ENCODE results near the gene TTLL3. TPM values are rescaled to one million over a fixed set of nuclear protein-coding genes. Genes with fewer than 3 reads are reported as not detected.
A peak's percentile ranks its signal among the peaks of the same experiment; 100 is the strongest.

The TTLL3 gene
- polyA plus RNA-seq, 1 of the 3 experiments (the other 2 are of a cell fraction) = 41.6 TPM

- ChIA-PET POLR2A (no interaction called here), CTCF (no interaction called here)
- Histone ChIP-seq H3K36me3 (replicated peaks in 1 of 2; ENCODE audit: control insufficient read depth in 1 of 2, insufficient read depth in 2 of 2, low read length in 1 of 2) (no peaks in the 10 kb centered on the region), H3K9ac (no peak overlapping the region), H3K79me2 (ENCODE audit: insufficient read depth) (no peaks in the 10 kb centered on the region), H3K27ac (ENCODE audit: low read depth in 2 of 2, low read length in 1 of 2) (no peak overlapping the region), H3K4me3 (ENCODE audit: low read depth in 2 of 2, low read length in 1 of 2) (no peak overlapping the region), H4K20me1 (ENCODE audit: insufficient read depth) (no peaks in the 10 kb centered on the region), H3K4me2 (no peak overlapping the region), H3K9me2 (no peaks in the 10 kb centered on the region), H3K4me1 (ENCODE audit: control insufficient read depth in 1 of 2, insufficient read depth in 2 of 2, low read depth in 1 of 2, low read length in 1 of 2) (peaks cover 5 to 7% of the 10 kb centered on the region in 2 experiments; a peak in 2 of 4 replicates), H3K27me3 (ENCODE audit: insufficient read depth) (no peaks in the 10 kb centered on the region), H3F3A (replicated peaks; ENCODE audit: insufficient read depth) (no peaks in the 10 kb centered on the region), H2AFZ (ENCODE audit: low read depth) (no peak overlapping the region), H3K9me3 (no peaks in the 10 kb centered on the region)
- peak; percentile 53 for DNase-seq
- TF ChIP-seq NRF1 (IDR thresholded peaks at IDR 0.05; ENCODE audit: low read depth, low read length) = no peak
- TF ChIP-seq GATA2 (CRISPR knock-in tag; IDR thresholded peaks at IDR 0.05) = no peak
- TF ChIP-seq GABPA (IDR thresholded peaks at IDR 0.05; ENCODE audit: low read depth) = no peak
- TF ChIP-seq FOXJ3 (CRISPR knock-in tag; IDR thresholded peaks at IDR 0.05) = no peak
- TF ChIP-seq MXI1 (IDR thresholded peaks at IDR 0.05; ENCODE audit: low read depth, low read length) = no peak
- TF ChIP-seq SMC3 (IDR thresholded peaks at IDR 0.05; ENCODE audit: low read depth, low read length) = no peak
- no peak for TF ChIP-seq USF1 (IDR thresholded peaks at IDR 0.05; ENCODE audit: borderline replicate concordance, low read depth)
- TF ChIP-seq TAF1 (IDR thresholded peaks at IDR 0.05; ENCODE audit: borderline replicate concordance, low read depth, low read length) = no peak
- TF ChIP-seq FOXM1 (IDR thresholded peaks at IDR 0.05; ENCODE audit: low read depth) = no peak
- TF ChIP-seq ELF1 (IDR thresholded peaks at IDR 0.05) = no peak
- TF ChIP-seq CHD2 (IDR thresholded peaks at IDR 0.05; ENCODE audit: low read length, partially characterized antibody) = no peak
- TF ChIP-seq, protein P1, sequence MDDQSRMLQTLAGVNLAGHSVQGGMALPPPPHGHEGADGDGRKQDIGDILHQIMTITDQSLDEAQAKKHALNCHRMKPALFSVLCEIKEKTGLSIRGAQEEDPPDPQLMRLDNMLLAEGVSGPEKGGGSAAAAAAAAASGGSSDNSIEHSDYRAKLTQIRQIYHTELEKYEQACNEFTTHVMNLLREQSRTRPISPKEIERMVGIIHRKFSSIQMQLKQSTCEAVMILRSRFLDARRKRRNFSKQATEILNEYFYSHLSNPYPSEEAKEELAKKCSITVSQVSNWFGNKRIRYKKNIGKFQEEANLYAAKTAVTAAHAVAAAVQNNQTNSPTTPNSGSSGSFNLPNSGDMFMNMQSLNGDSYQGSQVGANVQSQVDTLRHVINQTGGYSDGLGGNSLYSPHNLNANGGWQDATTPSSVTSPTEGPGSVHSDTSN (IDR thresholded peaks at IDR 0.05) = no peak
- TF ChIP-seq FOSL2 (IDR thresholded peaks at IDR 0.05; ENCODE audit: borderline replicate concordance, low read depth) = no peak
- WGBS (ENCODE audit: low lambda C conversion rate) = 81% methylated on average over 7 of the region's 45 CpGs
Measured at GRCh38 chr3:9862391-9863057, 52.5 kb downstream of the TTLL3 start.

GRCh38 chr3:9863058-9863772 is 53.2 kb downstream of the TTLL3 start:
- no peak overlapping the region for H3K27ac ChIP-seq (ENCODE audit: low read depth in 2 of 2, low read length in 1 of 2)
- no peaks in the 10 kb centered on the region for H3K9me2 ChIP-seq
- POLR2A ChIA-PET = no interaction called here
- H2AFZ ChIP-seq (ENCODE audit: low read depth) = no peak overlapping the region
- H3K79me2 ChIP-seq (ENCODE audit: insufficient read depth) = no peaks in the 10 kb centered on the region
- no peak for TF ChIP-seq FOXJ3 (CRISPR knock-in tag; IDR thresholded peaks at IDR 0.05)
- no peak for TF ChIP-seq RAD21 (IDR thresholded peaks at IDR 0.05; ENCODE audit: low read length)
- TF ChIP-seq POLR2AphosphoS5 (IDR thresholded peaks at IDR 0.05; ENCODE audit: low read depth, low read length) = no peak
- TF ChIP-seq MXI1 (IDR thresholded peaks at IDR 0.05; ENCODE audit: low read depth, low read length) = no peak
- TF ChIP-seq EZH2phosphoT487 (IDR thresholded peaks at IDR 0.05; ENCODE audit: borderline replicate concordance, low read depth) = no peak
- TF ChIP-seq NFIC (IDR thresholded peaks at IDR 0.05; ENCODE audit: borderline replicate concordance) = no peak
- no peak for TF ChIP-seq FOSL2 (IDR thresholded peaks at IDR 0.05; ENCODE audit: borderline replicate concordance, low read depth)
- TF ChIP-seq FOXM1 (IDR thresholded peaks at IDR 0.05; ENCODE audit: low read depth) = no peak
- TF ChIP-seq, protein P2, sequence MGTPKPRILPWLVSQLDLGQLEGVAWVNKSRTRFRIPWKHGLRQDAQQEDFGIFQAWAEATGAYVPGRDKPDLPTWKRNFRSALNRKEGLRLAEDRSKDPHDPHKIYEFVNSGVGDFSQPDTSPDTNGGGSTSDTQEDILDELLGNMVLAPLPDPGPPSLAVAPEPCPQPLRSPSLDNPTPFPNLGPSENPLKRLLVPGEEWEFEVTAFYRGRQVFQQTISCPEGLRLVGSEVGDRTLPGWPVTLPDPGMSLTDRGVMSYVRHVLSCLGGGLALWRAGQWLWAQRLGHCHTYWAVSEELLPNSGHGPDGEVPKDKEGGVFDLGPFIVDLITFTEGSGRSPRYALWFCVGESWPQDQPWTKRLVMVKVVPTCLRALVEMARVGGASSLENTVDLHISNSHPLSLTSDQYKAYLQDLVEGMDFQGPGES (IDR thresholded peaks at IDR 0.05; ENCODE audit: low read depth, low read length) = no peak
- H3K4me1 ChIP-seq (ENCODE audit: control insufficient read depth in 1 of 2, insufficient read depth in 2 of 2, low read depth in 1 of 2, low read length in 1 of 2) = peaks cover 5 to 7% of the 10 kb centered on the region in 2 experiments; a peak in 2 of 4 replicates
- H3K9me3 ChIP-seq = no peaks in the 10 kb centered on the region
- CTCF ChIA-PET = no interaction called here
- no peak for DNase-seq
- WGBS (ENCODE audit: low lambda C conversion rate) = 94% methylated on average over 14 of the region's 22 CpGs
- H3K36me3 ChIP-seq (replicated peaks in 1 of 2; ENCODE audit: control insufficient read depth in 1 of 2, insufficient read depth in 2 of 2, low read length in 1 of 2) = no peaks in the 10 kb centered on the region
- no peak overlapping the region for H3K4me2 ChIP-seq
- no peak overlapping the region for H3K4me3 ChIP-seq (ENCODE audit: low read depth in 2 of 2, low read length in 1 of 2)
- no peaks in the 10 kb centered on the region for H3F3A ChIP-seq (replicated peaks; ENCODE audit: insufficient read depth)
- H3K27me3 ChIP-seq (ENCODE audit: insufficient read depth) = no peaks in the 10 kb centered on the region
- no peaks in the 10 kb centered on the region for H4K20me1 ChIP-seq (ENCODE audit: insufficient read depth)
- H3K9ac ChIP-seq = no peak overlapping the region
